IPS DF 4.7 (cell line): ENCODE measurements around the gene MUC22.
"Not testable (repeated sequence)": the region's sequence is repeated elsewhere in the genome, so short reads cannot be mapped to it uniquely, and the experiment has no call there.

ENCODE experiments used
- DNase-seq: peaks from one replicate; pipeline ENCODE4 v3.0.0-alpha.2; 2013; ENCODE audit warnings: low spot score; ENCODE audit errors: extremely low read depth

The MUC22 gene

DNA sequence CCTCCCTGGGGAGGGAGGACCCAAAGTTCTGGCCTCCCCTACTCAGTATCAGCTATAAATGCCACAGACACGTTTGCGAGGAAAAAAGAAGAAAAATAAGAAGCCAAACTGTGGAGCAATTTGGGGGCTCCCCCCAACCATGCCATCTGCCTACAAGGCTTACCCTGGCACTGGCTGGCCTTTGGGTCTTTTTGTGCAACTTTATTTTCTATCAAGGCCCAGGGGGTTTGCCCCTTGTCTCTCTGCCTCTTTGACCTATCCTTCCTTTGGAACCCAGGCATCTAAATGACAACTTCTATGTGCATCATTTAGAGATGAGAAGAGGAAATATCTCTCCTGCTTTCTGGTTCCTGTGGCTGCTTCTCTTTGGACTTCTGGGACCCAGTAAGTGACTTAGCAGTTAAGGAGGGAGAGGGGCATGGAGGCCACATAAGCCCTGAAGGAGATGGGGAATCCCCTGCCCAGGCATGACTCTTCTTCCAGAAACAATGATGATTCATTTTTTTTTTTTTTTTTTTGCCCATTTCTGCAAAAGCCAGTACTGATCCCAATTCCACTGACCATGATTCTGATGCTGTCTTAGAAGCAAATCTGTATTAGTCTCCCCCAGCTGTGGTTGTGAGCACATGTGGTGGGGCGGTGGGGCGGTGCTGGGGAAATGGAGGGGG is at the start of gene MUC22:
Gene MUC22 (plus strand): TSS at position 82 of the 668 bp plus-strand sequence. CDS start 233 bp downstream, at position 315.
- no peak for DNase-seq

DNA sequence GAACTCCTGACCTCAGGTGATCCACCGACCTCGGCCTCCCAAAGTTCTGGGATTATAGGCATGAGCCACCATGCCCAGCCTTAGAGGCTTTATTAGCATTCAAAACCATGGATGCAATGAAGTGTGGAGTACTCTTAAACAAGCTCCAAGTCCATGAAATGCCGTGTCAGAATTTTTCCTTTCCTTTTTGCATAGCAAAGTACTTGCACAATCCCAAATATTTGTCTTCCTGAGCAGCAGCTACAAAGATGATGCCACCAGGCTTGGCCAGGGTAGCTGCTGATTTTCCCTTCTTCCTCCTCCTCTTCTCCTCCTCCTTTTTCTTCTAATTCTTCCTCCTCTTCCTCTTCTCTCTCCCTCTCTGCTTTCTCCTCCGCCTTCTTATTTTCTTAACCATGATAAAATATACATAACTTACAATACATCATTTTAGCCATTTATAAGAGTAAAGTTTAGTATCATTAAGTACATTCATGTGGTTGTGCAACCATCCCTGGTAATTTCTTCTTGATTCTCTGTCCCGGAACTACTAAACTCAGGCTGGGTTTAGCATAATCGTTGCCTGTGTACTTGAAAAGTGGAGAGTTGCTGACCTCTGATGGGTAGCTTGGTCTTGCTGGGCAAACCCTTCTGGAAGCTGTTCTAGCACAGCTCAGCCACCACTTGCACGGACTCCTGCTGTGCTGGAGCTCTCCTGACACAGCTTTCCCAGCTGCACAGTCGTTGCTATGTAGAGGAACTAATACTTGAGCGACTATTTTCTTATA is 49.2 kb upstream of the MUC22 start:
- DNase-seq, result no peak

DNA sequence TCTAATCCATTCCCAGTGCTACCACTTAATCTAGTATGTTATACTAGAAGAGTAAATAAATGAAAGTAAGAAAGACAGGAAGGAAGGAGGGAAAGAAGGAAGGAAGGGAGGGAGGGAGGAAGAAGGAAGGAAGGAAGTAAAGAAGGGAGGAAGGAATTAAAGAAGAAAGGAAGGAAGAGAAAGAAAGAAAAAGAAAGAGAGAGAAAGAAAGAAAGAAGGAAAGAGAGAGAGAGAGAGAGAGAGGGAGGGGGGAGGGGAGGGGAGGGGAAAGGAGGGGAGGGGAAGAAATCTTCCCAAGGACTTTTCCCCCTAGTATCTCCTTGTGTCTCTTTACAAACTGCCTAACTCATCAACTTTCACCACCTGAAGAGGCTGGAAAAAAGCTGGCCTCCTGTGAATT is 47.6 kb upstream of the MUC22 start:
- no peak for DNase-seq

DNA sequence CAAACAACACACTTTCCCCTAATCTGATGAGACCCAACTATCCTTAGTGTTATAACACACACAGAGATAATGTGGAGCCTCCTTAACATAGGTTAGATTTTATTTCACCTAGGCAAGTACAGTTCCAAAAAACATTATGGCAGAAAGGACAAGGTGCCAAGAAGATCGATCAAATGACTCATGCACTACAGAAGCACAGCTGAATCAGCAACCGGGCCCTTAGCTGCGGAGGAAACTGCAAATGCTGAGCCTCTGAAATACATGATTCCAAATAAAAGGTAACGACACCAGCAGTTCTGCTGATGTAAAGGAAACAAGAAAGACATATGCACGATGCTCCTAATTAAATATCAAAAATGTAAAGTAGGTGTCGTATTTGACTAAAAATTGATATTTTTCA is 46.6 kb upstream of the MUC22 start:
- no peak for DNase-seq

DNA sequence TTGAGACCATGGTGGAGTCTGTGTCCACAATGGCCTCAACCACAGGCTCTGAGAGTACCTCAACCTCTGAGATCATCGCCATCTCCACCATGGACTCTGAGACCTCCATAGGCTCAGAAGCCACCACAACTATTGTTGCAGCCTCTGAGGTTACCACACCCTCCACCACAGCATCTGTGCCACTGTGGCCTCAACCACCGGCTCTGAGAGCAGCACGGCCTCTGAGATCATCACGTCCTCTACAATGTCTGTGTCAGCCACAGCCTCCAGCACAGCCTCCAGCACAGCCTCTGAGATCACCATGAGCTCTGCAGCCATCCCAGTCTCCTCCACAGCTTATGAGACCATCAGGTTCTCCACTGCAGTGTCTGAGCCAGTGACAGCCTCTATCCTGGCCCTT is 46.2 kb upstream of the MUC22 start:
- no peak for DNase-seq

DNA sequence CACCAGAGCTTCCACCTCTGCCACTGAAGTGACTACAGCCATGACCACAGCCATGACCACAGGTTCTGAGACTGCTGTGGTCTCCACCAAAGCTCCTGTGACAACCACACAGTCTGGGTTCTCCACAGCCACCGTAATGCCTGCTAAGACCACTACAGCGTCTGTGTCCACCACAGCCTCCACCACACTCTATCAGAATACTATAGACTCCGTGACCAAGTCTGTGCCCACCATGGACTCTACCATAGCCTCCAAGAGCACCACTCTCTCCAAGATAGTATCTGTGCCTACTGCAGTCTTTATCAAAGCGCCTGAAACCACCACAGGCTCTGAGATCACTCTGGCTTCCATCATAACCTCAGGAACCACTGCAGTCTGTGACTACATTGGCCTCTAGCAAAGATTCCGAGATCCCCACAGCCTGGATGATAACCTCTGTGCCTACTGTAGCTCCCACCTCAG is 45.1 kb upstream of the MUC22 start:
- no peak for DNase-seq

DNA sequence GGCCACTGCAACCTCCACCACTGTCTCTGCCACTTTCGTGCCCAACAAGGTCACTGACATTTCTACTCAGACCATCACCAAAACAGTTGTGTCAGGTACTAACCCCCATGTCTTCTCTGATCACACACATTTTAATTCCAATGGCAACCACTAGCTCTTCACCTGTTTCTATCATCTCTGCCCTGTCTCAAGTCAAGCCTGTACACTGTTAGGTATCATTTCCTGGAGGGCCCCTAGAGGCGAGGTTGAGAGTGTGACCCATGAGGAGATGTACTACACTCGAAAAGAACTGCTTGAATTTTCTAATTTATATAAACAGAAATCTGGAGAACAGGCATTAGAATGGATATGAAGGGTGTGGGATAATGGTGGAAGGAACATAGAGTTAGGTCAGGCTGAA is 44.1 kb upstream of the MUC22 start:
- DNase-seq, result no peak

DNA sequence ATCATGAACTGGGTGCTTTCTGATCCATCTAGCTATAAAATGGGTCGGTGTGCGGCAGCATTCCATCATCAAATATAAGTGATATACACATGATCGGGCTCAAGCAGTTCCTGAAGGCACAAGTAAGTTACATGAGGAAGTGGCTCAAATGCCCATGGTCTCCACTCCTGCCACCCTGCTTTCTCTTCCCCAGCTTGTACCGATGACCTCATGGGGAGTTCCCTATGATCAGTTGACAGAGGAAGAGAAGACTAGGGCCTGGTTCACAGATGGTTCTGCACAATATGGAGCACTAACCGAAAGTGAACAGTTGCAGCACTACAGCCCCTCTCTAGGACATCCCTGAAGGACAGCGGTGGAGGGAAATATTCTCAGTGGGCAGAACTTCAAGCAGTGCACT is 41.1 kb upstream of the MUC22 start:
- not testable (repeated sequence) for DNase-seq

DNA sequence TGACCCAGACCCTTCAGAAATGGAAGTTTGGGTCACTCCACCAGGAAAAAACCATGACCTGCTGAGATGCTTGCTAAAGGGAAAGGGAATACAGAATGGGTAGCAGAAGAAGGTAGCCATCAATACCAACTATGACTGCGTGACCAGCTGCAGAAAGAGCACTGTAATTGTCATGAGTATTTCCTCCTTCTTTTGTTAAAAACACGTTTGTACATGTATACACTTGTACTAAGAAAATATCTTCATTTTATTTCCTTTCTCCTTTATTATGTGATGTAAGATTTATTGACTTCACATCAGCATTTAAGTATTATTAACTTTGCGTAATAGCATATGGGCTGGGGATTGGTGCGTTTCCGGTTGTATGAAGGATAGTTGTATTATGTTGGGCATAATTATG is 39.3 kb upstream of the MUC22 start:
- no peak for DNase-seq

DNA sequence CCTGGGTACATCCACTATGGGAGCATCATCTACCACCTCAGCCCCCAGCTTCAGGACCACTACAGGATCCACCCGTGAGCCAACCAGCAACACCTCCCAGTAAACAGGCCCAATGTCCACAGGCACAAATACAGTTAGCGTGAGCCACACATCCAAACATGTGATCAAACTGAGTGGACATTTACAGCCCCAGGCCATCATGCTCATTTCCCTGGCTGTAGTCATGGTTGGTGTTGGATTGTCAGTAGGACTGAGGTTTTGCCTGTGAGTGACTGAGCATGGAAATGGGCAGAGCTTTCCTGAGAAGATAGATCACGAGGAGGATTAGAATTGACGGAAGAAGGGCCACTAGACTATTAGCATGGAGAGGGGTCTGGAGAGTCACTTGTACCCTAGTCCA is 37.5 kb upstream of the MUC22 start:
- DNase-seq, result no peak

DNA sequence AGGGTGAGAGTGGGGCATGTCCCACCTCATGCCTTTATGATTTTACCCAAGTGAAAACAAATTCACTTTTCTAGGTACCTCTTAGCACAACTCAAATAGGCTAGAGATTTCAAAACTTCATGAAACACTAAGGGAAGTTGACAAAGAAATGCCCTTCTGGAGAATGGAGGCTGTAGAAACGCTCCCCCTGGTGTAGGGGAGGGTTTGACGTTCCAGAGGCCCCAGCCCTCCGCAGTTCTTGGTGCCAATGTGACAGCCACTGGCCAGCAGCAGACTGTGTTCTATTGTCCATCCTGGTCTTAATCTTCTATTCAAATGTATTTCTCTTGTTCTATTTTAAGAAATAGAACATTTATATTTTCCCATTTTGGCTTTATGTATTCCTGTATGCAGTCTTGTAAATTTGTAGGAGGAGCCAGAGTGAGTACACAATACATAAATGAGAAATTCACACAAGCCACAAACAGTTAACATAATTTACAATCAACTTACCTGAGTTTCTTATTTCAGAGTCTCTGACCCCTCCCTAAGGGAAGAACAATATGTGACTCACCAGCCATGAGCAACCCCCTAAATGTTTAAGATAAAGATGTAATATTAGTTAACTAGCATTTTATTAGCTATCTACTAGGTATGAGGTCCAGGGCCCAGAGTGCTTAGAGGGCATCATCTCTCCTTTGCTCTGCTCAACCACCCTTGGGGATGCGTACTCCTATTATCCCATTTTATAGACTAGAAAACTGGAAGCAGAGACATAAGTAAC is 35.6 kb upstream of the MUC22 start:
- no peak for DNase-seq

DNA sequence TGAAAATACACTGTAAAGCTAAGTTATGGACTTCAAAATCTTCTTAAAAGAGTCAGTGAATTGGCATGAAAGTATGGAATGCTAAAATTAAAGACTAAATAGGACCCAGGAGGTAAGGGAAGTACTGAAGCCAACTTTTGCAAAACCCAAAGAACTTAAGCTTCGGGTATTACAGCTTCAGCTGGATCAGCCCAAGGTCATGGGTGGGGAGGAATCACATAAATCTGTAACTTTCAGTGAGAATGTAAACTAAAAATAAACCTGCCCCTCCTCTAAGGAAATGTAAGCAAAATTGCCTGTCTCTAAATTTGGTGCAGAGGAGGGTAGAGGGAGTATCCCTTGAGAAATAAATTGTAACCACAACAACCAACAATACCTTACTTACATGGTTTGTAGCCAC is 31.1 kb upstream of the MUC22 start:
- no peak for DNase-seq

DNA sequence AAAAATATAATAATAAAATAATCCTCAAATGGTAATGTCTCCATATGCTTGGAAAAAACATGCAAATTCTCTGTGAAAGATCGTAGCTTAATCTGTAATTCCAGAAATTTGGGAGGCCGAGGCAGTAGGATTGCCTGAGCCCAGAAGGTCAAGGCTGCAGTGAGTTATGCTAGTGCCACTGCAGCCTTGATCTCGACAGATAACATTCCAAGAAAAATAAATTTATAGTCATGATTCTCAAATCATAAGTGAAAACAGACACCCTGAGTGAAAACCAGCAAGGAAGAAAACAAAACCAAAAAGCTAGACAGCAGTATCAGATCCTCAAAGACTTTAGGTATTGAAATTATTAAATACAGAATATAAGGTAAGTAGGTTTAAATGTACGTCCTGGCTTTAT is 30.6 kb upstream of the MUC22 start:
- no peak for DNase-seq

DNA sequence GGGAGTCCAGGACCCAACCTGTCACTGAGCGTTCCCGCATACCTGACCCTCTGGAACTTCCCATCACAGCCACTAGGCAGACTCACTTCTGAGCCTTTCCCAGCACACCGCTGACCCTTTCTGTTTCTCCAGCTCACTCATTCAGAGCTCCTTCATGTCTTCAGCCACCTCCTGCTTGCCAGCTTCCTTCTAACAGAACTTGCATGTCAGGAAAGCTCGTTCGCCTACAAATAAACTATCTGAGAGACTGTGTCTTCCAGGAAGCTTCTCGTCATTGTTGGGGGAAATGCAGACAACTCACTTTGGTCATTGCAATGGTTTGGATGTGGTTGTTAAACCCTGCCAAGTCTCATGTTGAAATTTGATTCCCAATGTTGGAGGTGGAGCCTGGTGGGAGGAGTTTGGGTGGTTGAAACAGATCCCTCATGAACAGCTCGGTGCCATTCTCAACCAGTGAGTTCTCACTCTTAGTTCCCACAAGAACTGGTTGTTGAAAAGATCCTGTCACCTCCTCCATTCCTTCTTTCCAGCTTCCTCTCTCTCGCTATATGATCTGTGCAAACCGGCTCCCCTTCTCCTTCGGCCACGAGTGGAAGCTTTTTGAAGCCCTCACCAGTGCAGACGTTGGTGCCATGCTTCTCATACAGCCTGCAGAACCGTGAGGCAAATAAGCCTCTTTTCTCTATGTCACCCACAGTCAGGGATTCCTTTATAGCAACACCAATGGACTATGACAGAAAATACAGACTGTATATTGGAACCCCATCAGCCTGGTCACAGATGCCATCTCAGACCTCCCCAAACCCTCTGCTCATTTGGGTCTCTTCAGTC is 28.1 kb upstream of the MUC22 start:
- DNase-seq, result peak; percentile 69

DNA sequence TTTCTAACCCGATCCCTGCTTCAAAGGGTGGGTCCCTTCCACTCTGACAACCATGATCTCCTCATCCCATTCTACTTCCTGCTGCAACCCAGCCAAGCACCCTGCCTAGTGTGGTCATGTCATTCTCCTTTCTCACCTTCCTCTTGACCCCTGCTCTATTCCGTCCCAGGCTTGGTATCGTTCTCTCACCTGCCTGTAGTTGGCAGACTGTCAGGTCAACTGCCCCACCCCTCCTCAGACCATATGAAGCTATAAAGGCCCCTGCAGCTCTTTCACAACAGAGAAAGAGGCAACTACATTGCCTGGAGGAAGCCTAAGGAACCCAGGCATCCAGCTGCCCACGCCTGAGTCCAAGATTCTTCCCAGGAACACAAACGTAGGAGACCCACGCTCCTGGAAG is 26.8 kb upstream of the MUC22 start, which contains the start of gene MUC21:
Gene MUC21 (plus strand): TSS at position 280 of the 400 bp plus-strand sequence. CDS start 241 bp downstream, outside the sequence.
- DNase-seq, result no peak

DNA sequence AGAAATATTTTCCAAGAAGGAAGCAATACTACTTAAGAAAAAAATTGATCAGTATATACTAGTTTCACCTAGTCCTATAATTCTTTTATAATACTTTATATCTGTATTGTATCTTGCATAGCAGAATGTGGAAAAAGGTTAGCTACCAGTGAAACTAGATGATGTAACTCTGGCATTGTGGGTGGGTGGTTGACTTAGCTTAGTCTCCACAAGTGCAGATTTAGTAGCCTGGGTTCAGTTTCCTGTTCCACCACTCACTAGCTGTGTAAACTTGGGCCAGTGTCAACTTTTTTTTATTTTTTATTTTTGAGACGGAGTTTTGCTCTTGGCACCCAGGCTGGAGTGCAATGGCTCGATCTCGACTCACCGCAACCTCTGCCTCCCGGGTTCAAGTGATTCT is 24.8 kb upstream of the MUC22 start:
- DNase-seq, result no peak

DNA sequence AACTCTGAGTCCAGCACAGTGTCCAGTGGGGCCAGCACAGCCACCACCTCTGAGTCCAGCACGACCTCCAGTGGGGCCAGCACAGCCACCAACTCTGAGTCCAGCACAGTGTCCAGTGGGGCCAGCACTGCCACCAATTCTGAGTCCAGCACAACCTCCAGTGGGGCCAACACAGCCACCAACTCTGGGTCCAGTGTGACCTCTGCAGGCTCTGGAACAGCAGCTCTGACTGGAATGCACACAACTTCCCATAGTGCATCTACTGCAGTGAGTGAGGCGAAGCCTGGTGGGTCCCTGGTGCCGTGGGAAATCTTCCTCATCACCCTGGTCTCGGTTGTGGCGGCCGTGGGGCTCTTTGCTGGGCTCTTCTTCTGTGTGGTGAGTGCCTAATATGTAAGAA is 23.0 kb upstream of the MUC22 start:
- no peak for DNase-seq

DNA sequence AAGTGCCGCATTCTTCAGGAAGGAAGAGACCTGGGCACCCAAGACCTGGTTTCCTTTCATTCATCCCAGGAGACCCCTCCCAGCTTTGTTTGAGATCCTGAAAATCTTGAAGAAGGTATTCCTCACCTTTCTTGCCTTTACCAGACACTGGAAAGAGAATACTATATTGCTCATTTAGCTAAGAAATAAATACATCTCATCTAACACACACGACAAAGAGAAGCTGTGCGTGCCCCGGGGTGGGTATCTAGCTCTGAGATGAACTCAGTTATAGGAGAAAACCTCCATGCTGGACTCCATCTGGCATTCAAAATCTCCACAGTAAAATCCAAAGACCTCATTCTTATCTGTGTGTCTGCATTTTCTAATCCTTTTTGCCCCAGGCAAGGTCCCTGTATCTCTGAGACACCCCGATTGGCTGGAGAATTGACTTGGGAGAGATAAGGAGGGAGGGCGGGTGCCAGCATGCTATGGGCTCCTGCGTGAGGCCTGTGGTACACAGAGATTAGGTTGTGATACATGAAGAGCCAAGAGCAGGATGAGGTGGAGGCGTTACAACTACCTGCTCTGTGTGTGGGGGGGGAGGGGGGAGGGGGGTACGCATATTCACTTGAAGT is 22.0 kb upstream of the MUC22 start:
- DNase-seq, result no peak

DNA sequence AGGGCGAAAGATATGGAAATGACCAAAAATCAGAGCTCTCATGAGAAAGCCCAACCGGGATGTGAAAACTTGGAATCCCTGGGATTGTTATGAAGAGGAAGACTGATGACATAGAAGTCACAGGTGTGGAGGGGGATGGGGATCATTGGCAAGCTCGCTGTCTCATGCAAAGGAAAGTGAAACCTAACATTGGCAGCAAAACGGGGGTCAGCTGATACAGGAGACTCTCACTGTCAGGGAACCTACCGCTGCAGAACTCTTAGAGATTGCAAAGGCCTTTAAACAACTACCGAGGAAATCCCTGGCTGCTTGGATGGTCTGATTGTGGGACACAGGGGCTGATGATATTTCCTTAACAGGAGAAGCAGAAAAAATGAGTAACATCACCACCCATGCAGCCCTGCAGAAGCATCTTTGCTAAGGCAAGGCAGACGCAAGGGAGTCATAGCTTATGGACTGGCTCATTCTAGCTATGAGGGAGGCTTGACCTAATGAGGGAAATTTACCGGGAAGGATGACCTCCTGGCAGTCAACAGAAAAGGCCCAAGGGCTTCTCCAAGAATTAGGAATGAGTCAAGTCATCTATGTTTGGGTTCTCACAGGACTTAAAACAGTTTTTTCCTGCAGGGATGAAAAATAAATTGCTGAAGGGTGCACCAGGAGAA is 19.7 kb upstream of the MUC22 start:
- no peak for DNase-seq

DNA sequence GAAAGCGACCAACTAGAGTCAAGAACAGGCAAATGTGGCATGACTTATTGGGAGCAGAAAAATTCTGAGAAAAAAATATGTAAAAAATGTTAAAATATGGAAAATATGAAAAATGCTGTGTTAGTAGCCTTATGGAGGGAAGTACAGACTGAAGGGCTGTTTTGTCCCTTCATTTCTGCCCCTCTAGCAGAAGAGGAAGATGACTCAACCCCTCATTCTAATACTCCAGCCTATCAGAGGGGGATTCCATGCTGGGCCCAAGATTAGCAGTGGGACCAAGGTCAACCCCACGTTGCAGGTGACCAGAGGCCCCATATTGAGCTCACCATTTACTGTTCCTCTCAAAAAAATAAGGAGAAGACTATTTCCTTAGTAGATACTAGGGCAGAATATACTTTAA is 18.4 kb upstream of the MUC22 start:
- no peak for DNase-seq
